ENCODE data around the gene CKAP5. TPM values are rescaled to one million over a fixed set of nuclear protein-coding genes. Genes with fewer than 3 reads are reported as not detected.
"Not testable (repeated sequence)": the region's sequence is repeated elsewhere in the genome, so short reads cannot be mapped to it uniquely, and the experiment has no call there.

CKAP5 gene
- total and polyA plus RNA-seq, 4 experiments from 2014 or later: 3.6 to 51.4 (median 35.8) TPM

GRCh38 chr11:46712874-46713576, 133.1 kb downstream of the CKAP5 start:
- H3K9me3 Mint-ChIP-seq: no peaks in the 10 kb centered on the region
- no peak overlapping the region for H3K4me3 Mint-ChIP-seq
- Histone ChIP-seq H3K36me3 (ENCODE audit: insufficient read depth, low read length) (no peaks in the 10 kb centered on the region), H3K9me3 (ENCODE audit: control insufficient read depth in 1 of 2, low read length in 2 of 2) (no peaks in the 10 kb centered on the region), H3K4me3 (ENCODE audit: low read length in 2 of 2) (no peak overlapping the region), H3K4me1 (ENCODE audit: insufficient read depth, low read length) (peaks cover under 1% of the 10 kb centered on the region), H3K27me3 (ENCODE audit: insufficient read depth, low read length) (no peaks in the 10 kb centered on the region), H3K27ac (ENCODE audit: low read depth, low read length) (no peak overlapping the region)
- H3K27me3 Mint-ChIP-seq: no peaks in the 10 kb centered on the region
- no peak for DNase-seq
- H3K27ac Mint-ChIP-seq: no peak overlapping the region
- no peaks in the 10 kb centered on the region for H3K36me3 Mint-ChIP-seq
- intact Hi-C loops (cut with micrococcal nuclease): no loop called here
- POLR2A ChIA-PET (ENCODE audit: partially characterized antibody): no interaction called here
- H3K4me1 Mint-ChIP-seq: peaks cover 0 to 2% (median 1%) of the 10 kb centered on the region in 4 donors
- CTCF ChIA-PET (ENCODE audit: partially characterized antibody): no interaction called here

- CTCF ChIA-PET (ENCODE audit: partially characterized antibody): no interaction called here
- intact Hi-C loops (cut with micrococcal nuclease): no loop called here
- POLR2A ChIA-PET (ENCODE audit: partially characterized antibody): interaction anchor here (0.7 to 1.1 kb wide), 2 partner anchors 11 to 52 kb away, joined by 3 read pairs; partner anchors contain the start of genes ARHGAP1 and ZNF408
Measured at GRCh38 chr11:46711303-46711702, 134.8 kb downstream of the CKAP5 start.

GRCh38 chr11:46710821-46711269, 135.2 kb downstream of the CKAP5 start:
- peaks cover 11% of the 10 kb centered on the region for H3K36me3 ChIP-seq (ENCODE audit: insufficient read depth, low read length)
- H3K4me3 Mint-ChIP-seq: no peak overlapping the region
- peaks cover 4 to 19% of the 10 kb centered on the region in 2 donors for H3K36me3 Mint-ChIP-seq
- no peaks in the 10 kb centered on the region for H3K4me1 ChIP-seq (ENCODE audit: insufficient read depth, low read length)
- CTCF ChIA-PET (ENCODE audit: partially characterized antibody): no interaction called here
- H3K27ac Mint-ChIP-seq: peak overlapping the region in 1 of 7 donors; percentile 29
- no peak for DNase-seq
- intact Hi-C loops (cut with micrococcal nuclease): no loop called here
- H3K4me3 ChIP-seq (ENCODE audit: low read length in 2 of 2): no peak overlapping the region
- H3K9me3 ChIP-seq (ENCODE audit: control insufficient read depth in 1 of 2, low read length in 2 of 2): no peaks in the 10 kb centered on the region
- H3K27me3 ChIP-seq (ENCODE audit: insufficient read depth, low read length): no peaks in the 10 kb centered on the region
- H3K4me1 Mint-ChIP-seq: peaks cover 0 to 6% (median 2%) of the 10 kb centered on the region in 4 donors
- POLR2A ChIA-PET (ENCODE audit: partially characterized antibody): interaction anchor here (1.1 kb wide), 1 partner anchor 10 kb away, joined by 3 read pairs; the partner anchor contains the start of genes ARHGAP1 and ZNF408
- H3K9me3 Mint-ChIP-seq: no peaks in the 10 kb centered on the region
- H3K27me3 Mint-ChIP-seq: no peaks in the 10 kb centered on the region
- no peak overlapping the region for H3K27ac ChIP-seq (ENCODE audit: low read depth, low read length)

More at GRCh38 chr11:46711303-46711702, 134.8 kb downstream of the CKAP5 start:
- Histone ChIP-seq H3K36me3 (ENCODE audit: insufficient read depth, low read length) (peaks cover 7% of the 10 kb centered on the region), H3K4me3 (ENCODE audit: low read length in 2 of 2) (no peak overlapping the region), H3K4me1 (ENCODE audit: insufficient read depth, low read length) (no peaks in the 10 kb centered on the region), H3K27me3 (ENCODE audit: insufficient read depth, low read length) (no peaks in the 10 kb centered on the region), H3K9me3 (ENCODE audit: control insufficient read depth in 1 of 2, low read length in 2 of 2) (no peaks in the 10 kb centered on the region), H3K27ac (ENCODE audit: low read depth, low read length) (no peak overlapping the region)
- no peak for DNase-seq
- Mint-ChIP-seq H3K27ac (no peak overlapping the region), H3K9me3 (no peaks in the 10 kb centered on the region), H3K4me1 (peaks cover 0 to 6% (median 2%) of the 10 kb centered on the region in 4 donors), H3K4me3 (no peak overlapping the region), H3K36me3 (peaks cover 4 to 15% of the 10 kb centered on the region in 2 donors), H3K27me3 (no peaks in the 10 kb centered on the region)

GRCh38 chr11:46709351-46709750, 136.7 kb downstream of the CKAP5 start:
- intact Hi-C loops (cut with micrococcal nuclease); H3K9me3 ChIP-seq (ENCODE audit: control insufficient read depth in 1 of 2, low read length in 2 of 2); H3K9me3 Mint-ChIP-seq; H3K4me3 ChIP-seq (ENCODE audit: low read length in 2 of 2); H3K4me3 Mint-ChIP-seq; H3K27me3 Mint-ChIP-seq; H3K4me1 Mint-ChIP-seq; DNase-seq; CTCF ChIA-PET (ENCODE audit: partially characterized antibody); H3K27me3 ChIP-seq (ENCODE audit: insufficient read depth, low read length); H3K4me1 ChIP-seq (ENCODE audit: insufficient read depth, low read length); H3K27ac ChIP-seq (ENCODE audit: low read depth, low read length): not testable (repeated sequence)
- peaks cover 4 to 26% of the 10 kb centered on the region in 2 donors for H3K36me3 Mint-ChIP-seq
- peak overlapping the region in 1 of 7 donors; percentile 64 for H3K27ac Mint-ChIP-seq
- POLR2A ChIA-PET (ENCODE audit: partially characterized antibody): interaction anchor here (1.2 kb wide), 1 partner anchor 8 kb away, joined by 4 read pairs; the partner anchor contains the start of gene ZNF408
- H3K36me3 ChIP-seq (ENCODE audit: insufficient read depth, low read length): peaks cover 25% of the 10 kb centered on the region

- intact Hi-C loops (cut with micrococcal nuclease): no loop called here
- H3K4me3 ChIP-seq (ENCODE audit: low read length in 2 of 2): no peak overlapping the region
- H3K36me3 Mint-ChIP-seq: peaks cover 18 to 47% of the 10 kb centered on the region in 2 donors
- ChIA-PET CTCF (ENCODE audit: partially characterized antibody) (interaction anchor here (1.5 kb wide), 1 partner anchor 37 kb away, joined by 7 read pairs; no protein-coding TSS in a partner anchor), POLR2A (ENCODE audit: partially characterized antibody) (no interaction called here)
- no peaks in the 10 kb centered on the region for H3K27me3 Mint-ChIP-seq
- no peak overlapping the region for H3K27ac ChIP-seq (ENCODE audit: low read depth, low read length)
- H3K9me3 ChIP-seq (ENCODE audit: control insufficient read depth in 1 of 2, low read length in 2 of 2): no peaks in the 10 kb centered on the region
- peaks cover 12 to 18% (median 15%) of the 10 kb centered on the region in 4 donors for H3K4me1 Mint-ChIP-seq
- peak overlapping the region in 3 of 7 donors; percentile 1 to 57 (median 42) for H3K27ac Mint-ChIP-seq
- H3K4me1 ChIP-seq (ENCODE audit: insufficient read depth, low read length): peaks cover 16% of the 10 kb centered on the region
- no peaks in the 10 kb centered on the region for H3K27me3 ChIP-seq (ENCODE audit: insufficient read depth, low read length)
- H3K9me3 Mint-ChIP-seq: no peaks in the 10 kb centered on the region
- DNase-seq: no peak
- H3K36me3 ChIP-seq (ENCODE audit: insufficient read depth, low read length): peaks cover 44% of the 10 kb centered on the region
- H3K4me3 Mint-ChIP-seq: no peak overlapping the region
Measured at GRCh38 chr11:46706886-46707285, 139.2 kb downstream of the CKAP5 start.

- no peak overlapping the region for H3K4me3 Mint-ChIP-seq
- CTCF ChIA-PET (ENCODE audit: partially characterized antibody): interaction anchor here (1.1 kb wide), 1 partner anchor 34 kb away, joined by 3 read pairs; no protein-coding TSS in a partner anchor
- peaks cover 18 to 61% of the 10 kb centered on the region in 2 donors for H3K36me3 Mint-ChIP-seq
- Histone ChIP-seq H3K27ac (ENCODE audit: low read depth, low read length) (no peak overlapping the region), H3K4me3 (ENCODE audit: low read length in 2 of 2) (no peak overlapping the region), H3K27me3 (ENCODE audit: insufficient read depth, low read length) (no peaks in the 10 kb centered on the region), H3K9me3 (ENCODE audit: control insufficient read depth in 1 of 2, low read length in 2 of 2) (no peaks in the 10 kb centered on the region), H3K4me1 (ENCODE audit: insufficient read depth, low read length) (peaks cover 23% of the 10 kb centered on the region), H3K36me3 (ENCODE audit: insufficient read depth, low read length) (peaks cover 44% of the 10 kb centered on the region)
- H3K9me3 Mint-ChIP-seq: peaks cover 0 to 3% (median 0%) of the 10 kb centered on the region in 8 donors
- intact Hi-C loops (cut with micrococcal nuclease): no loop called here
- no peak for DNase-seq
- POLR2A ChIA-PET (ENCODE audit: partially characterized antibody): interaction anchor here (1.1 kb wide), 1 partner anchor 34 kb away, joined by 3 read pairs; no protein-coding TSS in a partner anchor
- H3K27me3 Mint-ChIP-seq: no peaks in the 10 kb centered on the region
- H3K4me1 Mint-ChIP-seq: peaks cover 22 to 33% (median 25%) of the 10 kb centered on the region in 4 donors
- H3K27ac Mint-ChIP-seq: no peak overlapping the region
Measured at GRCh38 chr11:46705070-46705688, 140.9 kb downstream of the CKAP5 start.
